GM10248 (cell line): Measurements from ENCODE around the gene TLK2.
"Not testable (repeated sequence)": the region's sequence is repeated elsewhere in the genome, so short reads cannot be mapped to it uniquely, and the experiment has no call there.

Experiments
- CTCF ChIA-PET: fragments of 300-600 bp; sonication (Branson Sonifier 250); formaldehyde crosslinking; extraction: SDS; loops from one replicate; lab custom pipeline; 2021; ENCODE audit warnings: antibody characterized with exemption; lab: Yijun Ruan, JAX
- POLR2A ChIA-PET: fragments of 350-650 bp; sonication (Branson Sonifier 250); formaldehyde crosslinking; extraction: SDS; loops from one replicate; lab custom pipeline; 2020; ENCODE audit warnings: antibody characterized with exemption; lab: Yijun Ruan, JAX
- DNase-seq: peaks from one replicate; pipeline ENCODE4 v3.0.0; 2012; ENCODE audit errors: extremely low spot score
- TF ChIP-seq, protein P1 (sequence below): IDR thresholded peaks from 2 replicates; pipeline ENCODE4 v1.5.1; 2012; ENCODE audit warnings: mild to moderate bottlenecking, low read depth; ENCODE audit errors: extremely low read depth, missing control alignments, control extremely low read depth

TLK2 gene

DNA sequence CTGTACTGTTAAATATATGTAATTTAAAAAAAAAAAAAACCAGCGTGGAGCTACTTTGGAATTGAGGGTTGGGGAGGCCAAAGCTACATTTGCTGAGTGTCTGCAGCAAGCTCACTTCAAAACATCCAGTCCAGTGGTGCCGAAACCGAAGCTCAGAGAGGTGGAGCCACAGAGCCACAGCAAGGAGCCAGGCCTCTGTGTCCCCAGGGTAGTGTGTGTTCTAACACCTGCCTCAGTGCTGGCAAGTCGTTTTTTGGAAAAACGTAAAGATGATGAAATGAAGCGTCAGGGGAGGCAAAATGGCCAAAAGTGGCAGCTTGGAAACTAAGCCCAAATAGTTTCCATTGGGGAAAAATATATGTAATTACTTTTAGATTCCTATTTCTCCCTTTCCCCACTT lies 112.7 kb downstream of the TLK2 start:
- DNase-seq, result no peak
- ChIA-PET CTCF (interaction anchor here (0.7 to 1.2 kb wide), 3 partner anchors 9 to 105 kb away, joined by 3 to 4 read pairs (median 4); no protein-coding TSS in a partner anchor), POLR2A (no interaction called here)
- TF ChIP-seq, protein P1, sequence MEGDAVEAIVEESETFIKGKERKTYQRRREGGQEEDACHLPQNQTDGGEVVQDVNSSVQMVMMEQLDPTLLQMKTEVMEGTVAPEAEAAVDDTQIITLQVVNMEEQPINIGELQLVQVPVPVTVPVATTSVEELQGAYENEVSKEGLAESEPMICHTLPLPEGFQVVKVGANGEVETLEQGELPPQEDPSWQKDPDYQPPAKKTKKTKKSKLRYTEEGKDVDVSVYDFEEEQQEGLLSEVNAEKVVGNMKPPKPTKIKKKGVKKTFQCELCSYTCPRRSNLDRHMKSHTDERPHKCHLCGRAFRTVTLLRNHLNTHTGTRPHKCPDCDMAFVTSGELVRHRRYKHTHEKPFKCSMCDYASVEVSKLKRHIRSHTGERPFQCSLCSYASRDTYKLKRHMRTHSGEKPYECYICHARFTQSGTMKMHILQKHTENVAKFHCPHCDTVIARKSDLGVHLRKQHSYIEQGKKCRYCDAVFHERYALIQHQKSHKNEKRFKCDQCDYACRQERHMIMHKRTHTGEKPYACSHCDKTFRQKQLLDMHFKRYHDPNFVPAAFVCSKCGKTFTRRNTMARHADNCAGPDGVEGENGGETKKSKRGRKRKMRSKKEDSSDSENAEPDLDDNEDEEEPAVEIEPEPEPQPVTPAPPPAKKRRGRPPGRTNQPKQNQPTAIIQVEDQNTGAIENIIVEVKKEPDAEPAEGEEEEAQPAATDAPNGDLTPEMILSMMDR, result no peak

DNA sequence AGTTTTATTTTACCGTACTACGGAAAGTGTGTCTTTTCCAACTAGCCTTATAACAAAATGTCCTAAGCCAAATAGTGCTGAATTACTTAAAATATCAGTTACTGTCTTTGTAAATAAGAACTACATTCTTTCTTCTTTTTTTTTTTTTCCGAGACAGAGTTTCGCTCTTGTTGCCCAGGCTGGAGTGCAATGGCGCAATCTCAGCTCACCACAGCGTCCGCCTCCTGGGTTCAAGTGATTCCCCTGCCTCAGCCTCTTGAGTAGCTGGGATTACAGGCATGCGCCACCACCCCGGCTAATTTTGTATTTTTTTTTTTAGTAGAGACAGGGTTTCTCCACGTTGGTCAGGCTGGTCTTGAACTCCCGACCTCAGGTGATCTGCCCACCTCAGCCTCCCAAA lies 113.2 kb downstream of the TLK2 start:
- CTCF ChIA-PET, result interaction anchor here (0.7 to 1.2 kb wide), 4 partner anchors 8 to 106 kb away, joined by 3 to 4 read pairs (median 4); no protein-coding TSS in a partner anchor
- POLR2A ChIA-PET, DNase-seq: not testable (repeated sequence)

DNA sequence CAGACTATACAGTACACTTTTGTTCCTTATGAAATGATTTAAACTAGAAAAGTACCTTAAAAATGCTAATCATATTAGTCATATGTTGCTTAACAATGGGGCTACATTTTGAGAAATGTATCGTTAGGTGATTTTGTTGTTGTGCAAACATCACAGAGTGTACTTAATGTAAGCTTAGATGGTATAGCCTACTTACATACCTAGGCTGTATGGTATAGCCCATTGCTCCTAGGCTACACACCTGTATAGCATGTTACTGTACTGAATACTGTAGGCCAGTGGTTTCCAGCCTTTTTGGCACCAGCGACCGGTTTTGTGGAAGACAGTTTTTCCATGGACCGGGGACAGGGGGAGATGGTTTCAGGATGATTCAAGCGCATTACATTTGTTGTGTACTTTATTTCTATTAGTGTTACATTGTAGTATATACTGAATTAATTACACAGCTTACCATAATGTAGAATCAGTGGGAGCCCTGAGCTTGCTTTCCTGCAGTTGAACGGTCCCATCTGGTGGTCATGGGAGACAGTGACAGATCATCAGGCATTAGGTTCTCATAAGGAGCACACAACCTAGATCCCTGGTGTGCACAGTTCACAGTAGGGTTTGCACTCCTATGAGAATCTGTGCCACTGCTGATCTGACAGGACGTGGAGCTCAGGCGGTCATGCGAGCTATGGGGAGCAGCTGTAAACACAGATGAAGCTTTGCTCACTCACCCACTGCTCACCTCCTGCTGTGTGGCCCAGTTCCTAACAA lies 113.9 kb downstream of the TLK2 start:
- TF ChIP-seq, protein P1, result no peak
- ChIA-PET CTCF (interaction anchor here (0.9 to 1.6 kb wide), 4 partner anchors 9 to 45 kb away, joined by 3 to 4 read pairs (median 4); no protein-coding TSS in a partner anchor), POLR2A (no interaction called here)
- no peak for DNase-seq

DNA sequence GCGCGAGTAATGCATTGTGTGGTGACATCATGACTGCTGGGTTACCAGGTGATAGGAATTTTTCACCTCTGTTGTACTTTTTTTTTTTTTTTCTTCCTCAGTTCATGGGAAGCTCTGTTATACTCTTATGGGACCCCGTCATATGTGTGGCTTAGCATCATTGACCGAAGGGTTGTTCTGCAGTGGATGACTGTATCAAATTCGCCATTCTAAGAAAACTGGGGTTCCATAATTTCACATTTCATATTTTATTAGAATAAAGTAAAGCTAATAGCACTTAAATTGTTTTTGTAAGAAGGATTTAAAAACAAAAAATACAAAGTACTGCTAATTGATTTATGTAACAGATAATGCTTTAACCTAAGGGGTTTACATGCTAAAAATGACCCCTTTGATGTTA lies 116.9 kb downstream of the TLK2 start:
- ChIA-PET CTCF (no interaction called here), POLR2A (no interaction called here)
- TF ChIP-seq, protein P1, result no peak
- no peak for DNase-seq

DNA sequence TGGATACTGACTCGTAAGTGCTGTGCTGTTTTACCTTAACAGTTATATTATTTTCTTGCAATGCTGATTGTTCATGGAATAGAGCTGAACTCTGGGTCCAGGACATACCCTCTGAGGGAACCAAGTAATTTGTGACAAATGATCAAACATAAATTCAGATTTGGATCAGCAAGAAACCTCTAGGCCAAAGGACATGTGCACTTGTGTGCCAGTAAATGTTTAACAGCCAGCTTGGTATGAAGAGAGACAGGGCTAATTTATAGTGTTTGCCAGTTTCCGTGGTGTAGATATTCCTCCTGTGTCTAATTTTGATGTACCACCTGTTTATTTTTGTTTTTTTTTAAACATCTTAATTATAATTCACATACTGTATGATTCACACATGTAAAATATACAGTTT lies 118.0 kb downstream of the TLK2 start:
- POLR2A ChIA-PET, result no interaction called here
- TF ChIP-seq, protein P1, result no peak
- CTCF ChIA-PET, result interaction anchor here (1.1 kb wide), 1 partner anchor 810 kb away, joined by 3 read pairs; no protein-coding TSS in a partner anchor
- DNase-seq, result no peak

DNA sequence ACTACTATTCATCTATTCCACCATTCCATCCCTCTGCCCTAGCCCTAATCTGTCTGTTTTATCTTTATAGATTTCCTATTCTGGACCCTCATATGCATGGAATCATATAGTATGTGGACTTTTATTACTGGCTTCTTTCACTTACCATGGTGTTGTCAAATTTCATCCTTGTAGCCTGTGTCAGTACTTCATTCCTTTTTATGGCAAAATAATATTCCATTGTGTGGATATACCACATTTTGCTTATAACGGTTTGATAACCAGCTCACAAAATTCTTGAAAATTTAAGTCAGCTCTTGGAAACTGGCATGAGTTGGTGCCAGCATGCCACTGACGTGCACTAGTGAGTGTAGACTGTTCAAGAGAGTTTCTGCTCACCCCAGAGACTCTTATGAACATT lies 118.5 kb downstream of the TLK2 start:
- ChIA-PET CTCF (interaction anchor here (1.1 kb wide), 1 partner anchor 810 kb away, joined by 3 read pairs; no protein-coding TSS in a partner anchor), POLR2A (no interaction called here)
- DNase-seq, result no peak
- TF ChIP-seq, protein P1, result no peak

DNA sequence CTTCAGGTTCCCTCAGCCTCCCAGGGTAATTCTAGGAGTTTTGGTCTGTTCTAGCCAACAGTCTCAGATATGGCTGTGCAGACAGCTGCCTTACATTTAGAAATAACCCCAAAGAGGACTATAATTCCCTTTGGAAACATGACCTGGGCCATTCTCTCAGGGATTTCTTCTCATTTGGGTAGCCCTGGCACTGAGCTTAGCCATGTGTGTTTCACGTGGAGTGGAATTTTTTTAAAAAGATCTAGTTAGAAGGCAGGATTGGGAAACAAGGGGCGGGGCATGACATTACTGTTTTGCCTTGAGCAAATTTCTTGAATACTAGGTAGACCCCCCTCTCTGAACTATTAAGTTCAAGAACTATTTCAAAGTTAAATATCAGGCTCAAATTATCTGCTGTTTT lies 119.3 kb downstream of the TLK2 start:
- ChIA-PET CTCF (no interaction called here), POLR2A (no interaction called here)
- no peak for DNase-seq
- TF ChIP-seq, protein P1, result no peak
